KMS-11 (cell line): ENCODE data around the gene CHML.

Experiments used
- H2AFZ ChIP-seq: fragments of 200-600 bp; sonication (generic); 2 replicates; pipeline ENCODE4 v1.6.1; 2016; ENCODE audit warnings: antibody characterized with exemption, mixed run types, low read depth
- H3K27ac ChIP-seq: fragments of 200-600 bp; sonication (generic); 2 replicates; pipeline ENCODE4 v1.6.1; 2016; ENCODE audit warnings: mild to moderate bottlenecking, mixed run types
- H3K27me3 ChIP-seq: fragments of 200-600 bp; sonication (generic); 2 replicates; pipeline ENCODE4 v1.6.1; 2017; ENCODE audit warnings: mild to moderate bottlenecking, low read depth, mixed run types, moderate library complexity; ENCODE audit not compliant: insufficient read depth
- H3K36me3 ChIP-seq: fragments of 200-600 bp; sonication (generic); 2 replicates; pipeline ENCODE4 v1.6.1; 2017; ENCODE audit warnings: mild to moderate bottlenecking, mixed run types; ENCODE audit not compliant: insufficient read depth
- H3K4me1 ChIP-seq: fragments of 200-600 bp; sonication (generic); 2 replicates; pipeline ENCODE4 v1.6.1; 2016; ENCODE audit warnings: mild to moderate bottlenecking, low read depth, mixed run types; ENCODE audit not compliant: poor library complexity, severe bottlenecking
- H3K4me2 ChIP-seq: fragments of 200-600 bp; sonication (generic); 2 replicates; pipeline ENCODE4 v1.7.0; 2016; ENCODE audit warnings: mild to moderate bottlenecking, mixed run types
- H3K4me3 ChIP-seq: fragments of 200-600 bp; sonication (generic); IDR thresholded peaks from 2 replicates; pipeline ENCODE4 v1.6.1; 2017; ENCODE audit warnings: low read depth, low read length, mixed read lengths; ENCODE audit not compliant: insufficient read depth
- H3K79me2 ChIP-seq: fragments of 200-600 bp; sonication (generic); 2 replicates; pipeline ENCODE4 v1.6.1; 2016; ENCODE audit warnings: low read depth, mixed run types; ENCODE audit not compliant: insufficient read depth
- H3K9ac ChIP-seq: fragments of 200-600 bp; sonication (generic); 2 replicates; pipeline ENCODE4 v1.6.1; 2016; ENCODE audit warnings: mild to moderate bottlenecking, mixed run types
- H4K20me1 ChIP-seq: fragments of 200-600 bp; sonication (generic); 2 replicates; pipeline ENCODE4 v1.6.1; 2016; ENCODE audit warnings: mild to moderate bottlenecking, mixed run types; ENCODE audit not compliant: insufficient read depth
- CTCF ChIP-seq: fragments of 200-600 bp; sonication (generic); conservative IDR thresholded peaks from 2 replicates; pipeline ENCODE4 v1.6.1; 2017; ENCODE audit warnings: low read depth, mild to moderate bottlenecking, antibody characterized with exemption, low read length, moderate library complexity, mixed read lengths

CHML gene

GRCh38 chr1:241631674-241632073 lies 8.5 kb downstream of the CHML start:
- Histone ChIP-seq H3K4me2 (no peak overlapping the region), H3K9ac (no peak overlapping the region), H3K36me3 (no peaks in the 10 kb centered on the region), H2AFZ (no peak overlapping the region), H3K27ac (no peak overlapping the region), H3K4me1 (peaks cover 4% of the 10 kb centered on the region), H4K20me1 (no peaks in the 10 kb centered on the region), H3K27me3 (no peaks in the 10 kb centered on the region), H3K79me2 (peaks cover 17% of the 10 kb centered on the region; the same call in 1 of the 2 replicates), H3K4me3 (no peak overlapping the region)
- no peak for TF ChIP-seq CTCF

- Histone ChIP-seq H4K20me1 (no peaks in the 10 kb centered on the region), H3K27ac (no peak overlapping the region), H3K4me2 (no peak overlapping the region), H3K27me3 (no peaks in the 10 kb centered on the region), H3K36me3 (no peaks in the 10 kb centered on the region), H3K79me2 (peaks cover 10% of the 10 kb centered on the region; the same call in 1 of the 2 replicates), H3K4me3 (no peak overlapping the region), H2AFZ (no peak overlapping the region), H3K9ac (no peak overlapping the region), H3K4me1 (no peaks in the 10 kb centered on the region)
- no peak for TF ChIP-seq CTCF
Measured at GRCh38 chr1:241630899-241631298, 9.3 kb downstream of the CHML start.

- H3K36me3 ChIP-seq = no peaks in the 10 kb centered on the region
Measured at GRCh38 chr1:241630476-241630875, 9.7 kb downstream of the CHML start.

GRCh38 chr1:241630005-241630404 lies 10.2 kb downstream of the CHML start:
- no peak for TF ChIP-seq CTCF
- Histone ChIP-seq H2AFZ (no peak overlapping the region), H4K20me1 (no peaks in the 10 kb centered on the region), H3K27me3 (no peaks in the 10 kb centered on the region), H3K4me3 (no peak overlapping the region), H3K36me3 (no peaks in the 10 kb centered on the region), H3K4me2 (no peak overlapping the region), H3K27ac (no peak overlapping the region), H3K79me2 (peaks cover 5% of the 10 kb centered on the region; the same call in 1 of the 2 replicates), H3K9ac (no peak overlapping the region), H3K4me1 (no peaks in the 10 kb centered on the region)

More at GRCh38 chr1:241630476-241630875, 9.7 kb downstream of the CHML start:
- H3K79me2 ChIP-seq = peaks cover 6% of the 10 kb centered on the region; the same call in 1 of the 2 replicates
- H3K4me3 ChIP-seq = no peak overlapping the region
- TF ChIP-seq CTCF = no peak
- H4K20me1 ChIP-seq = no peaks in the 10 kb centered on the region
- no peak overlapping the region for H3K27ac ChIP-seq
- no peaks in the 10 kb centered on the region for H3K27me3 ChIP-seq
- H2AFZ ChIP-seq = no peak overlapping the region
- H3K4me1 ChIP-seq = no peaks in the 10 kb centered on the region
- H3K9ac ChIP-seq = no peak overlapping the region
- no peak overlapping the region for H3K4me2 ChIP-seq
